Activated CD8-positive, alpha-beta T cell treated with anti-CD3 and anti-CD28 coated beads for 36 hours (primary cell): ENCODE data around the gene PRELP. TPM values are rescaled to one million over a fixed set of nuclear protein-coding genes. Genes with fewer than 3 reads are reported as not detected.

ENCODE experiments used
- ATAC-seq: fragments of 200-7000 bp; cut with Tn5 transposase; one replicate; pipeline ENCODE4 v1.10.0; 2021; ENCODE audit warnings: mild to moderate bottlenecking, moderate library complexity
- CTCF ChIA-PET: fragments of 350-600 bp; sonication (Branson Sonifier 250); formaldehyde crosslinking; loops from one replicate; lab custom pipeline; 2021; ENCODE audit warnings: antibody characterized with exemption; lab: Charles Lee
- POLR2A ChIA-PET: fragments of 350-600 bp; sonication (Branson Sonifier 250); formaldehyde crosslinking; loops from one replicate; lab custom pipeline; 2021; ENCODE audit warnings: antibody characterized with exemption; lab: Charles Lee
- DNase-seq: peaks from one replicate; pipeline ENCODE4 v3.0.0-alpha.2; 2020
- H3K27ac Mint-ChIP-seq: one replicate; pipeline ENCODE4 v1.8.0; 2021; ENCODE audit warnings: mild to moderate bottlenecking, mixed read lengths
- H3K27me3 Mint-ChIP-seq: one replicate; pipeline ENCODE4 v1.8.0; 2021; ENCODE audit warnings: mixed read lengths
- H3K36me3 Mint-ChIP-seq: one replicate; pipeline ENCODE4 v1.8.0; 2021; ENCODE audit warnings: low read depth, mixed read lengths
- H3K4me1 Mint-ChIP-seq: one replicate; pipeline ENCODE4 v1.8.0; 2021; ENCODE audit warnings: low read depth, mixed read lengths
- H3K4me3 Mint-ChIP-seq: one replicate; pipeline ENCODE4 v1.8.0; 2021; ENCODE audit warnings: mild to moderate bottlenecking, moderate library complexity, mixed read lengths
- H3K9me3 Mint-ChIP-seq: one replicate; pipeline ENCODE4 v1.8.0; 2021; ENCODE audit warnings: mixed read lengths
- CTCF ChIP-seq: fragments of 200-600 bp; IDR thresholded peaks from one replicate; pipeline ENCODE4 v1.8.0; 2022; ENCODE audit warnings: antibody characterized with exemption, mild to moderate bottlenecking
- intact Hi-C: fragments of 100-400 bp; cut with micrococcal nuclease; formaldehyde crosslinking; loops from one replicate; pipeline ENCODE4 v1.10.0; 2022
- total RNA-seq, 2 experiments: library from RNA; stranded (reverse); gene quantifications; one replicate each; pipeline ENCODE4 v1.2.3, GENCODE V29; 2021

The PRELP gene
- total RNA-seq, 2 experiments from 2014 or later = not detected

DNA sequence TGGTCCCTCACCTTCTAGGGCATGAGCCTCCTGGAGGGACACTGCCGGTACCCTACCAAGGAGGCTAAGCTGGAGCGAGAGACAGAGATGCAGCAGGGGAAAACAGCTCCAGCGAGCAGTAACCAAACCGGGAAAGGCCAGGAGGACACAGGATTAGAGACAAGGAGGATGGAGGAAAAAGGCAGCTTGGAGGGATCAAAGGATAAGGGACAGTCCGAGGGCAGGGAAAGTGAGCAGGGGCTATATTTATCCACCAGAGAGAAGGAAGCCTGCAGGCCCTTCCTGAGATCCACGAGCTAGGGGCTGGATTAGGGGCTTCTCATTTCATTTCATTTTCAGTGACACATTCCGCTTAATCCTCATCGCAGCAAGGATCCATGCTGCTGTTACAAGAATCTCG, 33.8 kb upstream of the PRELP start:
- Mint-ChIP-seq H3K9me3 (no peaks in the 10 kb centered on the region), H3K27me3 (peaks cover 1% of the 10 kb centered on the region), H3K4me1 (no peaks in the 10 kb centered on the region), H3K27ac (no peak overlapping the region), H3K4me3 (no peak overlapping the region), H3K36me3 (no peaks in the 10 kb centered on the region)
- intact Hi-C loops = no loop called here
- ChIA-PET POLR2A (no interaction called here), CTCF (interaction anchor here (1.8 to 2.4 kb wide), 3 partner anchors 45 to 101 kb away, joined by 5 to 6 read pairs (median 5); no protein-coding TSS in a partner anchor)
- DNase-seq (no peak), ATAC-seq (no peak)
- no peak for TF ChIP-seq CTCF

DNA sequence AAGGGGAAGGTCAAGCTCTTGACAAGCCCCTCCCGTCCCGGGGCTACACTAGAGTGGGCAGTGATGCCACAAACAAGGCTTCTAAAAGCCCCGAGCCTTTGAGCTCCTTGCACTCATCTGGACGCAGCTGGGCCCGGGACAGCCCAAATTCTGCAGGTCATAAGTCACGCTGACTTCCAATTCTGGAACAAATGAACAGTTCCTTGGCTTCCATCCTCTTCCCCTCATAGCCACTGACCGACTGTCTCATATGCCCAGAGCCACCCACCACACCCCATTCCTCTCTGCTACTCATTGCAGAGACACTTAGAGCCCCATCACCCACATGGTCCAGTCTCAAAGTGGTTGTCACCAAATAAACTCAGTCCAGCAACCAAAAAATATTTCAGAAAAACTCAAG, 32.8 kb upstream of the PRELP start:
- ChIA-PET CTCF (interaction anchor here (0.6 to 2.0 kb wide), 3 partner anchors 102 to 190 kb away, joined by 3 to 6 read pairs (median 6); no protein-coding TSS in a partner anchor), POLR2A (no interaction called here)
- Mint-ChIP-seq H3K4me3 (no peak overlapping the region), H3K4me1 (no peaks in the 10 kb centered on the region), H3K27ac (no peak overlapping the region), H3K36me3 (no peaks in the 10 kb centered on the region), H3K27me3 (peaks cover 1% of the 10 kb centered on the region), H3K9me3 (no peaks in the 10 kb centered on the region)
- TF ChIP-seq CTCF = no peak
- no peak for DNase-seq
- no peak for ATAC-seq
- intact Hi-C loops = no loop called here

DNA sequence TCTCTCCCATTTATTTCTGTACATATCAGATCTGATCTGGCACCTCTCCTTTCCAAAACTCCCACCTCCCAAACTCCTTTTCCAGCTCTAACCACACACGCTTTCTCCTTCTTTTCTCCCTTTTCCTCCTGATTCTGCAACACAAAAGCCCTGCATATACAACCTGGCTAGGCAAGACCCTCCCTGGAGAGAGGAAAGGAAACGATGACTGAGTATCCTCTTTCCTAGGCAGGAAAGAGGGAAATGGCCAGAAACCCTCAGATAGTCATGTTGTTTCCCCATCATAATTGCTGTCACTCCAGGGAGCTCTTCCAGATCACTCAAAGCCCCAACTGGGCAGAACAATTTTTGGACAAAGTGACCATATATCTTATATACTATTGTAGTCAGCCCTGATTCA, 32.3 kb upstream of the PRELP start:
- no peak for TF ChIP-seq CTCF
- CTCF ChIA-PET = interaction anchor here (0.6 to 2.0 kb wide), 2 partner anchors 176 to 191 kb away, joined by 3 to 6 read pairs; no protein-coding TSS in a partner anchor
- peaks cover 1% of the 10 kb centered on the region for H3K27me3 Mint-ChIP-seq

DNA sequence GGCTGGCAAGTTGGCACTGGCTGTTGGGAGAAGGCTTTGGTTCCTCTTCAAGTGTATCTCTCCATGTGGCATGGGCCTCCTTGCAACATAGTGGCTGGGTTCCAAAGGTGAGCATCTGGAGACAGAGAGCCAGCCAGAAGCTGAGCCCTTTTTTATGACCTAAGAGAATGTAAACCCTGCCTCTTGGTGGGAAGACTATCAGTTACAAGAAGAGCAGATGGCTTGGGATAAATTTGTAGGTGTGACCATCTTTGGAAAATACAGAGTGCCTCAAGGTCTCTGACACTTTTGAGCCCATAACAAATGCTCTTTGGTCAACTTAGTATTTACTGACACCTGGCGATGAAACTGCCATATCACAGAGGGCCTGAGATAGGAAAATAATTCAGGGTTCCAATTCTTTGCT, 31.4 kb upstream of the PRELP start:
- intact Hi-C loops = no loop called here
- no peak for ATAC-seq

More for the DNA sequence above, 32.3 kb upstream of the PRELP start:
- H3K4me3 Mint-ChIP-seq = no peak overlapping the region
- H3K27ac Mint-ChIP-seq = no peak overlapping the region
- no peaks in the 10 kb centered on the region for H3K9me3 Mint-ChIP-seq
- H3K4me1 Mint-ChIP-seq = no peaks in the 10 kb centered on the region
- no peaks in the 10 kb centered on the region for H3K36me3 Mint-ChIP-seq
- intact Hi-C loops = no loop called here
- no peak for ATAC-seq
- no peak for DNase-seq
- POLR2A ChIA-PET = no interaction called here

More for the DNA sequence above, 31.4 kb upstream of the PRELP start:
- ChIA-PET CTCF (interaction anchor here (2.0 kb wide), 1 partner anchor 177 kb away, joined by 6 read pairs; no protein-coding TSS in a partner anchor), POLR2A (no interaction called here)
- no peaks in the 10 kb centered on the region for H3K36me3 Mint-ChIP-seq
- no peak overlapping the region for H3K4me3 Mint-ChIP-seq
- DNase-seq = no peak
- no peaks in the 10 kb centered on the region for H3K9me3 Mint-ChIP-seq
- no peaks in the 10 kb centered on the region for H3K4me1 Mint-ChIP-seq
- TF ChIP-seq CTCF = no peak
- peaks cover 1% of the 10 kb centered on the region for H3K27me3 Mint-ChIP-seq
- H3K27ac Mint-ChIP-seq = no peak overlapping the region
